K562 (cell line): ENCODE measurements around the gene ATP5MC3. TPM values are rescaled to one million over a fixed set of nuclear protein-coding genes. Genes with fewer than 3 reads are reported as not detected.

Experiments used
- ETV5 ChIP-seq: sonication (generic); formaldehyde crosslinking; IDR thresholded peaks from 2 replicates; pipeline ENCODE4 v1.4.0; 2020; ENCODE audit warnings: low read depth, mild to moderate bottlenecking, missing genetic modification reagents
- HDAC2 ChIP-seq: fragments of 450-650 bp; IDR thresholded peaks from 2 replicates; pipeline ENCODE4 v1.6.1; 2016; ENCODE audit warnings: mild to moderate bottlenecking
- HMG20B ChIP-seq: fragments of 250-450 bp; sonication (Bioruptor Pico); IDR thresholded peaks from 2 replicates; pipeline ENCODE4 v1.5.0; 2021; ENCODE audit warnings: mild to moderate bottlenecking
- RBBP5 ChIP-seq: fragments of 200-600 bp; sonication (generic); IDR thresholded peaks from 2 replicates; pipeline ENCODE4 v1.6.1; 2012; ENCODE audit warnings: borderline replicate concordance, mild to moderate bottlenecking, low read length, control low read depth, inconsistent platforms; ENCODE audit not compliant: insufficient read depth, poor library complexity, severe bottlenecking
- ZNF239 ChIP-seq: fragments of 250-450 bp; sonication (Bioruptor Pico); IDR thresholded peaks from 2 replicates; pipeline ENCODE4 v1.4.0; 2020; ENCODE audit warnings: mild to moderate bottlenecking
- ZNF780A ChIP-seq: fragments of 250-450 bp; sonication (Bioruptor Pico); IDR thresholded peaks from 2 replicates; pipeline ENCODE4 v1.5.0; 2021; ENCODE audit warnings: mild to moderate bottlenecking
- polyA plus RNA-seq, 8 experiments: library from polyadenylated mRNA; depleted of rRNA in 4 of 8; stranded (reverse) in 5 of 8; unstranded in 3 of 8; fragments of >200 nt; fragmentation: Nextera tagmentation in 2 of 8; fragmentation: Illumina TruSeq in 1 of 8; extraction: Ambion mirVana in 2 of 8; extraction: Trizol in 1 of 8; gene quantifications; 2 replicates each; pipeline versions ENCODE4 v1.2.1 to v1.2.3, GENCODE V29; 2011 to 2014; ENCODE audit warnings: inconsistent platforms in 1 of 8, missing spikeins in 1 of 8
- total RNA-seq, 7 experiments: library from RNA; depleted of rRNA in 6 of 7; stranded (reverse); fragments of >200 nt in 6 of 7; fragmentation: Illumina TruSeq in 2 of 7; extraction: Trizol in 2 of 7; gene quantifications; 2 replicates each; pipeline versions ENCODE4 v1.2.1 to v1.2.3, GENCODE V29; 2011 to 2021; ENCODE audit warnings: low replicate concordance in 1 of 7
- TF ChIP-seq, protein P1 (sequence below): fragments of 450-650 bp; IDR thresholded peaks from 2 replicates; pipeline ENCODE4 v1.6.1; 2016; ENCODE audit warnings: mild to moderate bottlenecking, moderate library complexity
- TF ChIP-seq, protein P2 (sequence below): sonication (generic); formaldehyde crosslinking; IDR thresholded peaks from 2 replicates; pipeline ENCODE4 v1.8.0; 2022; ENCODE audit warnings: mild to moderate bottlenecking, low read depth, missing genetic modification reagents
- TF ChIP-seq, protein P3 (sequence below): fragments of 450-650 bp; conservative IDR thresholded peaks from 2 replicates; pipeline ENCODE4 v1.6.1; 2016; ENCODE audit warnings: missing genetic modification characterization, low read depth, mild to moderate bottlenecking, missing compliant biosample characterization, moderate library complexity
- TF ChIP-seq, protein P4 (sequence below): sonication (generic); formaldehyde crosslinking; IDR thresholded peaks from 2 replicates; pipeline ENCODE4 v1.8.1; 2023; ENCODE audit warnings: mild to moderate bottlenecking, missing genetic modification reagents

ATP5MC3 gene
- total and polyA plus RNA-seq, 9 of the 15 experiments (the other 6 are each of a cell fraction or from before 2014, with no cell fraction given), result 423 to 2,565 (median 1,012) TPM

DNA sequence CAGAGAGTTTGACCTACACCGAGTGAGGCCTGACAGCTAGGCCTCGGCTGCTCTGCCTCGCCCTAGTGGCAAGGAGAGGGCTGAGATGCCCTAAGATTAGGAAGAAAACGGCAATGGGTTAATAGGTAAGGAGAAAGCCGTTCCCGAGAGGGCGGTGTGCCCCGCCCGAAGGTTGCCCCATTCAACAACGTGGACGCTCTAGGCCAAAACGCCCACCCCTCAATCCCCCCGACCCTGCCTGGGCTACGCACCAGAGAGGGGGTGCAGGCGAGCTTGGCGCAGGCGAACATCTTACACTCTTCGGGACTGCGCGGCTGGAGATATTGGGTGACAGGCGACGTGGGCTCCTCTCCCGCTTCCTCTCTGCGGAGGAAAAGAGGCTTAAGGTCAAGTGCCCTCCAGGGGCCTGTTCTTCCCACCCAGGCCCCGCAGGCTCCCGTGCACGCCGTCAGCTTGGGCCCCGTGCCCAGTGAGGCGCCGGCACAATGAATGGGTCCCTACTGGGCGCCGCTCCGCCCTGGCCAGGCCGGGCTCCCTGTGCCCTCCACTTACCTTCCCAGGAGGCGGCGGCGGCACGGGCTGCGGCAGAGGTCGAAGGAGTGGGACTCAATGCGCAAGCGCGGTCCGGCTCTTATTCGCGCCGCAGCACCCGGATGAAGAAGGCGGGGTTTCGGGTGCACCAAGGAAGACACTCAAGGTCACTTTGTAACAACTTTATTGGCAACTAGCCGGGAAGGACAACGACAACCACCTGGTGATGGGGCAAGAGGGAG is at the start of gene ATP5MC3 (continued):
- TF ChIP-seq, protein P1, sequence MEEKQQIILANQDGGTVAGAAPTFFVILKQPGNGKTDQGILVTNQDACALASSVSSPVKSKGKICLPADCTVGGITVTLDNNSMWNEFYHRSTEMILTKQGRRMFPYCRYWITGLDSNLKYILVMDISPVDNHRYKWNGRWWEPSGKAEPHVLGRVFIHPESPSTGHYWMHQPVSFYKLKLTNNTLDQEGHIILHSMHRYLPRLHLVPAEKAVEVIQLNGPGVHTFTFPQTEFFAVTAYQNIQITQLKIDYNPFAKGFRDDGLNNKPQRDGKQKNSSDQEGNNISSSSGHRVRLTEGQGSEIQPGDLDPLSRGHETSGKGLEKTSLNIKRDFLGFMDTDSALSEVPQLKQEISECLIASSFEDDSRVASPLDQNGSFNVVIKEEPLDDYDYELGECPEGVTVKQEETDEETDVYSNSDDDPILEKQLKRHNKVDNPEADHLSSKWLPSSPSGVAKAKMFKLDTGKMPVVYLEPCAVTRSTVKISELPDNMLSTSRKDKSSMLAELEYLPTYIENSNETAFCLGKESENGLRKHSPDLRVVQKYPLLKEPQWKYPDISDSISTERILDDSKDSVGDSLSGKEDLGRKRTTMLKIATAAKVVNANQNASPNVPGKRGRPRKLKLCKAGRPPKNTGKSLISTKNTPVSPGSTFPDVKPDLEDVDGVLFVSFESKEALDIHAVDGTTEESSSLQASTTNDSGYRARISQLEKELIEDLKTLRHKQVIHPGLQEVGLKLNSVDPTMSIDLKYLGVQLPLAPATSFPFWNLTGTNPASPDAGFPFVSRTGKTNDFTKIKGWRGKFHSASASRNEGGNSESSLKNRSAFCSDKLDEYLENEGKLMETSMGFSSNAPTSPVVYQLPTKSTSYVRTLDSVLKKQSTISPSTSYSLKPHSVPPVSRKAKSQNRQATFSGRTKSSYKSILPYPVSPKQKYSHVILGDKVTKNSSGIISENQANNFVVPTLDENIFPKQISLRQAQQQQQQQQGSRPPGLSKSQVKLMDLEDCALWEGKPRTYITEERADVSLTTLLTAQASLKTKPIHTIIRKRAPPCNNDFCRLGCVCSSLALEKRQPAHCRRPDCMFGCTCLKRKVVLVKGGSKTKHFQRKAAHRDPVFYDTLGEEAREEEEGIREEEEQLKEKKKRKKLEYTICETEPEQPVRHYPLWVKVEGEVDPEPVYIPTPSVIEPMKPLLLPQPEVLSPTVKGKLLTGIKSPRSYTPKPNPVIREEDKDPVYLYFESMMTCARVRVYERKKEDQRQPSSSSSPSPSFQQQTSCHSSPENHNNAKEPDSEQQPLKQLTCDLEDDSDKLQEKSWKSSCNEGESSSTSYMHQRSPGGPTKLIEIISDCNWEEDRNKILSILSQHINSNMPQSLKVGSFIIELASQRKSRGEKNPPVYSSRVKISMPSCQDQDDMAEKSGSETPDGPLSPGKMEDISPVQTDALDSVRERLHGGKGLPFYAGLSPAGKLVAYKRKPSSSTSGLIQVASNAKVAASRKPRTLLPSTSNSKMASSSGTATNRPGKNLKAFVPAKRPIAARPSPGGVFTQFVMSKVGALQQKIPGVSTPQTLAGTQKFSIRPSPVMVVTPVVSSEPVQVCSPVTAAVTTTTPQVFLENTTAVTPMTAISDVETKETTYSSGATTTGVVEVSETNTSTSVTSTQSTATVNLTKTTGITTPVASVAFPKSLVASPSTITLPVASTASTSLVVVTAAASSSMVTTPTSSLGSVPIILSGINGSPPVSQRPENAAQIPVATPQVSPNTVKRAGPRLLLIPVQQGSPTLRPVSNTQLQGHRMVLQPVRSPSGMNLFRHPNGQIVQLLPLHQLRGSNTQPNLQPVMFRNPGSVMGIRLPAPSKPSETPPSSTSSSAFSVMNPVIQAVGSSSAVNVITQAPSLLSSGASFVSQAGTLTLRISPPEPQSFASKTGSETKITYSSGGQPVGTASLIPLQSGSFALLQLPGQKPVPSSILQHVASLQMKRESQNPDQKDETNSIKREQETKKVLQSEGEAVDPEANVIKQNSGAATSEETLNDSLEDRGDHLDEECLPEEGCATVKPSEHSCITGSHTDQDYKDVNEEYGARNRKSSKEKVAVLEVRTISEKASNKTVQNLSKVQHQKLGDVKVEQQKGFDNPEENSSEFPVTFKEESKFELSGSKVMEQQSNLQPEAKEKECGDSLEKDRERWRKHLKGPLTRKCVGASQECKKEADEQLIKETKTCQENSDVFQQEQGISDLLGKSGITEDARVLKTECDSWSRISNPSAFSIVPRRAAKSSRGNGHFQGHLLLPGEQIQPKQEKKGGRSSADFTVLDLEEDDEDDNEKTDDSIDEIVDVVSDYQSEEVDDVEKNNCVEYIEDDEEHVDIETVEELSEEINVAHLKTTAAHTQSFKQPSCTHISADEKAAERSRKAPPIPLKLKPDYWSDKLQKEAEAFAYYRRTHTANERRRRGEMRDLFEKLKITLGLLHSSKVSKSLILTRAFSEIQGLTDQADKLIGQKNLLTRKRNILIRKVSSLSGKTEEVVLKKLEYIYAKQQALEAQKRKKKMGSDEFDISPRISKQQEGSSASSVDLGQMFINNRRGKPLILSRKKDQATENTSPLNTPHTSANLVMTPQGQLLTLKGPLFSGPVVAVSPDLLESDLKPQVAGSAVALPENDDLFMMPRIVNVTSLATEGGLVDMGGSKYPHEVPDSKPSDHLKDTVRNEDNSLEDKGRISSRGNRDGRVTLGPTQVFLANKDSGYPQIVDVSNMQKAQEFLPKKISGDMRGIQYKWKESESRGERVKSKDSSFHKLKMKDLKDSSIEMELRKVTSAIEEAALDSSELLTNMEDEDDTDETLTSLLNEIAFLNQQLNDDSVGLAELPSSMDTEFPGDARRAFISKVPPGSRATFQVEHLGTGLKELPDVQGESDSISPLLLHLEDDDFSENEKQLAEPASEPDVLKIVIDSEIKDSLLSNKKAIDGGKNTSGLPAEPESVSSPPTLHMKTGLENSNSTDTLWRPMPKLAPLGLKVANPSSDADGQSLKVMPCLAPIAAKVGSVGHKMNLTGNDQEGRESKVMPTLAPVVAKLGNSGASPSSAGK, result peak; percentile 56; the same call in 1 of the 2 replicates
- TF ChIP-seq HDAC2 (peak; percentile 58; the same call in 1 of the 2 replicates), ZNF239 (CRISPR knock-in tag) (no peak), ETV5 (peak; percentile 72; the same call in 1 of the 2 replicates), RBBP5 (peak; percentile 79), ZNF780A (CRISPR knock-in tag) (0 out of 2 replicates have a peak, but pooled peaks have one; percentile 41), HMG20B (0 out of 2 replicates have a peak, but pooled peaks have one; percentile 40)
- TF ChIP-seq, protein P2, sequence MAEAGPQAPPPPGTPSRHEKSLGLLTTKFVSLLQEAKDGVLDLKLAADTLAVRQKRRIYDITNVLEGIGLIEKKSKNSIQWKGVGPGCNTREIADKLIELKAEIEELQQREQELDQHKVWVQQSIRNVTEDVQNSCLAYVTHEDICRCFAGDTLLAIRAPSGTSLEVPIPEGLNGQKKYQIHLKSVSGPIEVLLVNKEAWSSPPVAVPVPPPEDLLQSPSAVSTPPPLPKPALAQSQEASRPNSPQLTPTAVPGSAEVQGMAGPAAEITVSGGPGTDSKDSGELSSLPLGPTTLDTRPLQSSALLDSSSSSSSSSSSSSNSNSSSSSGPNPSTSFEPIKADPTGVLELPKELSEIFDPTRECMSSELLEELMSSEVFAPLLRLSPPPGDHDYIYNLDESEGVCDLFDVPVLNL (CRISPR knock-in tag), result peak; percentile 85
- TF ChIP-seq, protein P3, sequence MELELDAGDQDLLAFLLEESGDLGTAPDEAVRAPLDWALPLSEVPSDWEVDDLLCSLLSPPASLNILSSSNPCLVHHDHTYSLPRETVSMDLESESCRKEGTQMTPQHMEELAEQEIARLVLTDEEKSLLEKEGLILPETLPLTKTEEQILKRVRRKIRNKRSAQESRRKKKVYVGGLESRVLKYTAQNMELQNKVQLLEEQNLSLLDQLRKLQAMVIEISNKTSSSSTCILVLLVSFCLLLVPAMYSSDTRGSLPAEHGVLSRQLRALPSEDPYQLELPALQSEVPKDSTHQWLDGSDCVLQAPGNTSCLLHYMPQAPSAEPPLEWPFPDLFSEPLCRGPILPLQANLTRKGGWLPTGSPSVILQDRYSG, result no peak
- TF ChIP-seq, protein P4, sequence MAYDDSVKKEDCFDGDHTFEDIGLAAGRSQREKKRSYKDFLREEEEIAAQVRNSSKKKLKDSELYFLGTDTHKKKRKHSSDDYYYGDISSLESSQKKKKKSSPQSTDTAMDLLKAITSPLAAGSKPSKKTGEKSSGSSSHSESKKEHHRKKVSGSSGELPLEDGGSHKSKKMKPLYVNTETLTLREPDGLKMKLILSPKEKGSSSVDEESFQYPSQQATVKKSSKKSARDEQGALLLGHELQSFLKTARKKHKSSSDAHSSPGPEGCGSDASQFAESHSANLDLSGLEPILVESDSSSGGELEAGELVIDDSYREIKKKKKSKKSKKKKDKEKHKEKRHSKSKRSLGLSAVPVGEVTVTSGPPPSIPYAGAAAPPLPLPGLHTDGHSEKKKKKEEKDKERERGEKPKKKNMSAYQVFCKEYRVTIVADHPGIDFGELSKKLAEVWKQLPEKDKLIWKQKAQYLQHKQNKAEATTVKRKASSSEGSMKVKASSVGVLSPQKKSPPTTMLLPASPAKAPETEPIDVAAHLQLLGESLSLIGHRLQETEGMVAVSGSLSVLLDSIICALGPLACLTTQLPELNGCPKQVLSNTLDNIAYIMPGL (CRISPR knock-in tag), result peak; percentile 82; the same call in 1 of the 2 replicates
